GM12878 (cell line): ENCODE results near the gene KCNS1. TPM values are rescaled to one million over a fixed set of nuclear protein-coding genes. Genes with fewer than 3 reads are reported as not detected.

Experiments used
- SMAD5 ChIP-seq: IDR thresholded peaks from 2 replicates; pipeline ENCODE4 v1.6.1; 2016; ENCODE audit warnings: antibody characterized with exemption, low read depth
- ZBTB40 ChIP-seq: fragments of 450-650 bp; IDR thresholded peaks from 2 replicates; pipeline ENCODE4 v1.6.1; 2016; ENCODE audit warnings: mild to moderate bottlenecking, moderate library complexity, borderline replicate concordance
- polyA plus RNA-seq, 11 experiments: library from polyadenylated mRNA; depleted of rRNA in 4 of 11; unstranded in 6 of 11; stranded (reverse) in 5 of 11; fragments of >200 nt; fragmentation: Nextera tagmentation in 4 of 11; fragmentation: Illumina TruSeq in 1 of 11; extraction: Ambion mirVana in 4 of 11; extraction: Trizol in 1 of 11; gene quantifications; 1 replicate in 1 of 11; 2 replicates in 10 of 11; pipeline versions ENCODE4 v1.2.1 to v1.2.3, GENCODE V29; 2011 to 2016; ENCODE audit warnings: inconsistent platforms in 2 of 11, missing spikeins in 2 of 11, low read depth in 1 of 11
- total RNA-seq, 4 experiments: library from RNA; depleted of rRNA in 3 of 4; stranded (reverse); fragments of >200 nt in 3 of 4; fragmentation: Illumina TruSeq in 1 of 4; extraction: Trizol in 1 of 4; gene quantifications; 2 replicates each; pipeline versions ENCODE4 v1.2.1 to v1.2.3, GENCODE V29; 2013 to 2021
- TF ChIP-seq, protein P1 (sequence below): IDR thresholded peaks from 2 replicates; pipeline ENCODE4 v1.6.1; 2012; ENCODE audit warnings: improper control_type of control experiment, low read depth, low read length; ENCODE audit not compliant: insufficient replicate concordance

KCNS1 gene
- total and polyA plus RNA-seq, 10 of the 15 experiments (the other 5 are each of a cell fraction or from before 2014, with no cell fraction given): not detected

GRCh38 chr20:45049438-45049837 is 51.5 kb downstream of the KCNS1 start (continued):
- TF ChIP-seq, protein P1, sequence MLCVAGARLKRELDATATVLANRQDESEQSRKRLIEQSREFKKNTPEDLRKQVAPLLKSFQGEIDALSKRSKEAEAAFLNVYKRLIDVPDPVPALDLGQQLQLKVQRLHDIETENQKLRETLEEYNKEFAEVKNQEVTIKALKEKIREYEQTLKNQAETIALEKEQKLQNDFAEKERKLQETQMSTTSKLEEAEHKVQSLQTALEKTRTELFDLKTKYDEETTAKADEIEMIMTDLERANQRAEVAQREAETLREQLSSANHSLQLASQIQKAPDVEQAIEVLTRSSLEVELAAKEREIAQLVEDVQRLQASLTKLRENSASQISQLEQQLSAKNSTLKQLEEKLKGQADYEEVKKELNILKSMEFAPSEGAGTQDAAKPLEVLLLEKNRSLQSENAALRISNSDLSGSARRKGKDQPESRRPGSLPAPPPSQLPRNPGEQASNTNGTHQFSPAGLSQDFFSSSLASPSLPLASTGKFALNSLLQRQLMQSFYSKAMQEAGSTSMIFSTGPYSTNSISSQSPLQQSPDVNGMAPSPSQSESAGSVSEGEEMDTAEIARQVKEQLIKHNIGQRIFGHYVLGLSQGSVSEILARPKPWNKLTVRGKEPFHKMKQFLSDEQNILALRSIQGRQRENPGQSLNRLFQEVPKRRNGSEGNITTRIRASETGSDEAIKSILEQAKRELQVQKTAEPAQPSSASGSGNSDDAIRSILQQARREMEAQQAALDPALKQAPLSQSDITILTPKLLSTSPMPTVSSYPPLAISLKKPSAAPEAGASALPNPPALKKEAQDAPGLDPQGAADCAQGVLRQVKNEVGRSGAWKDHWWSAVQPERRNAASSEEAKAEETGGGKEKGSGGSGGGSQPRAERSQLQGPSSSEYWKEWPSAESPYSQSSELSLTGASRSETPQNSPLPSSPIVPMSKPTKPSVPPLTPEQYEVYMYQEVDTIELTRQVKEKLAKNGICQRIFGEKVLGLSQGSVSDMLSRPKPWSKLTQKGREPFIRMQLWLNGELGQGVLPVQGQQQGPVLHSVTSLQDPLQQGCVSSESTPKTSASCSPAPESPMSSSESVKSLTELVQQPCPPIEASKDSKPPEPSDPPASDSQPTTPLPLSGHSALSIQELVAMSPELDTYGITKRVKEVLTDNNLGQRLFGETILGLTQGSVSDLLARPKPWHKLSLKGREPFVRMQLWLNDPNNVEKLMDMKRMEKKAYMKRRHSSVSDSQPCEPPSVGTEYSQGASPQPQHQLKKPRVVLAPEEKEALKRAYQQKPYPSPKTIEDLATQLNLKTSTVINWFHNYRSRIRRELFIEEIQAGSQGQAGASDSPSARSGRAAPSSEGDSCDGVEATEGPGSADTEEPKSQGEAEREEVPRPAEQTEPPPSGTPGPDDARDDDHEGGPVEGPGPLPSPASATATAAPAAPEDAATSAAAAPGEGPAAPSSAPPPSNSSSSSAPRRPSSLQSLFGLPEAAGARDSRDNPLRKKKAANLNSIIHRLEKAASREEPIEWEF: no peak
- no peak for TF ChIP-seq SMAD5
- no peak for TF ChIP-seq ZBTB40
